ENCODE data around the gene KAT6B. TPM values are rescaled to one million over a fixed set of nuclear protein-coding genes. Genes with fewer than 3 reads are reported as not detected.

KAT6B gene
- total RNA-seq, 1 donor from 2014 or later, result 21.3 TPM

- Histone ChIP-seq H2AFZ (replicated peaks) (no peak overlapping the region), H3F3A (ENCODE audit: low read depth) (no peaks in the 10 kb centered on the region), H4K20me1 (ENCODE audit: low read depth) (no peaks in the 10 kb centered on the region), H3K9ac (no peak overlapping the region), H3K27ac (no peak overlapping the region), H3K27me3 (no peaks in the 10 kb centered on the region), H3K4me3 (no peak overlapping the region), H3K79me2 (ENCODE audit: low read depth) (no peaks in the 10 kb centered on the region), H3K4me2 (no peak overlapping the region), H3K36me3 (no peaks in the 10 kb centered on the region), H3K4me1 (peaks cover 6% of the 10 kb centered on the region), H3K9me3 (ENCODE audit: low read depth) (no peaks in the 10 kb centered on the region)
- no peak overlapping the region for H3K27ac Mint-ChIP-seq
- H3K9me3 Mint-ChIP-seq, result no peaks in the 10 kb centered on the region
- H3K27me3 Mint-ChIP-seq (ENCODE audit: insufficient read depth, low read depth), result peaks cover 7% of the 10 kb centered on the region
- peaks cover 5% of the 10 kb centered on the region for H3K36me3 Mint-ChIP-seq
- no peak for TF ChIP-seq EZH2 (IDR thresholded peaks at IDR 0.05)
- no peak for TF ChIP-seq EZH2phosphoT487 (IDR thresholded peaks at IDR 0.05)
- no peak for TF ChIP-seq CTCF (IDR thresholded peaks at IDR 0.05)
- no peak overlapping the region for H3K4me3 Mint-ChIP-seq
- DNase-seq (ENCODE audit: low spot score), result no peak
- no peaks in the 10 kb centered on the region for H3K4me1 Mint-ChIP-seq
These were observed 176.7 kb downstream of the KAT6B start for GRCh38 chr10:75002967-75003594.

- peaks cover 6% of the 10 kb centered on the region for H3K4me1 ChIP-seq
- H3K27ac ChIP-seq, result no peak overlapping the region
- H3K9me3 ChIP-seq (ENCODE audit: low read depth), result no peaks in the 10 kb centered on the region
- Mint-ChIP-seq H3K36me3 (peaks cover 2% of the 10 kb centered on the region), H3K27ac (no peak overlapping the region), H3K4me3 (no peak overlapping the region), H3K4me1 (no peaks in the 10 kb centered on the region), H3K27me3 (ENCODE audit: insufficient read depth, low read depth) (peaks cover 7% of the 10 kb centered on the region), H3K9me3 (no peaks in the 10 kb centered on the region)
- H3K4me3 ChIP-seq, result no peak overlapping the region
- H2AFZ ChIP-seq (replicated peaks), result no peak overlapping the region
- no peak overlapping the region for H3K4me2 ChIP-seq
- H3K36me3 ChIP-seq, result no peaks in the 10 kb centered on the region
- TF ChIP-seq EZH2 (IDR thresholded peaks at IDR 0.05) (no peak), EZH2phosphoT487 (IDR thresholded peaks at IDR 0.05) (no peak), CTCF (IDR thresholded peaks at IDR 0.05) (no peak)
- no peaks in the 10 kb centered on the region for H3F3A ChIP-seq (ENCODE audit: low read depth)
- no peaks in the 10 kb centered on the region for H3K79me2 ChIP-seq (ENCODE audit: low read depth)
- no peaks in the 10 kb centered on the region for H3K27me3 ChIP-seq
- DNase-seq (ENCODE audit: low spot score), result no peak
- no peaks in the 10 kb centered on the region for H4K20me1 ChIP-seq (ENCODE audit: low read depth)
- no peak overlapping the region for H3K9ac ChIP-seq
These were observed 177.5 kb downstream of the KAT6B start for GRCh38 chr10:75003891-75004290.

GRCh38 chr10:75007646-75008045 is 181.2 kb downstream of the KAT6B start:
- Histone ChIP-seq H3K4me1 (peaks cover 6% of the 10 kb centered on the region), H3K4me2 (no peak overlapping the region), H3K4me3 (no peak overlapping the region), H3K9me3 (ENCODE audit: low read depth) (no peaks in the 10 kb centered on the region), H3F3A (ENCODE audit: low read depth) (no peaks in the 10 kb centered on the region), H3K36me3 (no peaks in the 10 kb centered on the region), H3K27me3 (no peaks in the 10 kb centered on the region), H4K20me1 (ENCODE audit: low read depth) (no peaks in the 10 kb centered on the region), H3K9ac (no peak overlapping the region), H2AFZ (replicated peaks) (no peak overlapping the region), H3K79me2 (ENCODE audit: low read depth) (no peaks in the 10 kb centered on the region), H3K27ac (no peak overlapping the region)
- Mint-ChIP-seq H3K9me3 (no peaks in the 10 kb centered on the region), H3K4me1 (peaks cover 5% of the 10 kb centered on the region), H3K27me3 (ENCODE audit: insufficient read depth, low read depth) (no peaks in the 10 kb centered on the region), H3K36me3 (peaks cover 5% of the 10 kb centered on the region), H3K4me3 (no peak overlapping the region), H3K27ac (no peak overlapping the region)
- TF ChIP-seq EZH2phosphoT487 (IDR thresholded peaks at IDR 0.05) (no peak), CTCF (IDR thresholded peaks at IDR 0.05) (no peak)
- no peak for DNase-seq (ENCODE audit: low spot score)

All from neural progenitor cell (in vitro differentiated cells).